Stimulated activated CD4-positive, alpha-beta T cell treated with anti-CD3 and anti-CD28 coated beads, Interleukin-12 subunit alpha, Interleukin-12 subunit beta, amount 100 ng/mL, for 24 hours (primary cell): ENCODE results near the gene HHAT.

Source experiments
- DNase-seq, 2 experiments: peaks; one replicate each; pipeline ENCODE4 v3.0.0-alpha.2; 2020; ENCODE audit warnings: low read depth in 2 of 2

Gene HHAT

GRCh38 chr1:210684466-210685294, 356.0 kb downstream of the HHAT start:
- no peak for DNase-seq

- DNase-seq: no peak
Measured at GRCh38 chr1:210685295-210685650, 356.6 kb downstream of the HHAT start.

DNA sequence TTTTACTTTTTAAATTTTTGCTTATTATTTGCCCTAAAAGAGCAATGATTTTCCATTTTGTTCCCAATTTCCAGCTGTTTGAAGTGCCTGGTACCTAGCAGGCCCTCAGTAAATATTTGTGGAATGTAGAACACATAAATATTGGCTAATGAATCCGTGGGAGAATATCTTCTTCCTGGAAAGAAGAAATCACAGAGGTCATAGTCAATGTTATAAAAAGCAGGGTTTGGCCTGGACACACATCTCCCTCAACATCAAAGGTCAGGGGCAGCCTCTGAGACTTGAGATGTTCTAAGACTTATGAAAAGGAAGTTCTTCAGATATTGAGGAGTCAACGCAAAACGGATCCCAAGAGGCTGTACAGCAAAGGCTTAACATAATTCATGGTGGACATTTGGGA, 358.1 kb downstream of the HHAT start:
- DNase-seq: no peak

- DNase-seq: no peak
Measured at GRCh38 chr1:210687582-210688279, 359.0 kb downstream of the HHAT start.

- DNase-seq: no peak
Measured at GRCh38 chr1:210688512-210689234, 360.0 kb downstream of the HHAT start.

DNA sequence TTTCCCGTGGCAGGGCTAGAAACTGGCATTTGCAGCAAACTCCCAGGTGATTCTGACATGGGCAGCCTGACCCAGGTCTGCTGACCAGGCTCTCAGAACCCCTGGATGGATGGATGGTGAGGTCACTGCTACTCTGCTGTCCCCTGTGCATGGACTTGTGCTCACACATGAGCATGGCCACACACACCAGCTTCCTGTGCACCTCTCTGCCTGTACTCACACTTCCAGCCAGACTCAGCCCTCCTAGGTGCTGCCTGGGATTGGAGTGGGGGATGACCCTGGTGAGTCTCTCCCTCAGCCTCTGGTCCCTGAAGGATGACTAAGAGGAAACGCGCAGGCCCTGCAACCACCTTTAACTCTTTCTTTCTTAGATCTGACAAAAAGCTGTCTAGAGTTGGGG, 361.1 kb downstream of the HHAT start:
- no peak for DNase-seq

DNA sequence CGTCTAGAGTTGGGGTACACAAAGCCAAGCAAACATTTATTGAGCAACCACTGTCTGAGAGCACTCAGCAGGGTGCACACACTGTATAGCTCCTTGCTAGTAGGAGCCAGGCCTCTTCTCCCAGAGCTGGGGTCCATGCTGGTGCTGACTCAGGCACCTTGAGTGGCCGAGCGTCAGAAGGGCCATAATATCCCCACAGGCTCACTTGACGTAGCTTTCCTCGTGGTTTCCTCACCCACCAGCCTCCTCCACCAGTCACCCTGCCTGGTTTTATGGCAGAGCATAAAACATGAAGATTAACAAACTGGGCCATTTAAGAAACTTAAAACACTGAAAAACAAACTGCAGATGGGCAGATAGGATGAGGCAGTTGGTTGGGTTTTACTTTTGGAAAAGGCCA, 361.5 kb downstream of the HHAT start:
- DNase-seq: no peak

GRCh38 chr1:210691039-210691610, 362.4 kb downstream of the HHAT start:
- DNase-seq: no peak

DNA sequence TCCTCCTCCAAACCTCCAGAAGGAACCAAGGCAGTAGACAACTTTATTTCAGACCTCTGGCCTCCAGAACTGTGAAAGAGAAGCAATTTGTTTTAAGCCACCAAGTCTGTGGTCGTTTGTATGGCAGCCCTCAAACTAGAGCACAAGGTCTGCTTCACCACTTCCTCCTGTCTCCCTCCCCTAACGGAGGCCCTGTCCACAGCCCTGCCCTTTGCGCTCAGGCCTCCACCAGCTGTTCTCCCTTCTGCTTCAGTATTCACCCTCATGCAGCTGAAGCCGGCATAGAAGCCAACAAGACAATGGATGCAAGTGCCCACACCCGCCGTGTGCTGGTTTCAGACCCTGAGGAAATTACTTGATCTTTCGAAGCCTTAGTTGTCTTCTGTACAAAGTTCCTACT, 364.1 kb downstream of the HHAT start:
- no peak for DNase-seq

GRCh38 chr1:210695026-210695425, 366.3 kb downstream of the HHAT start:
- no peak for DNase-seq

- no peak for DNase-seq
Measured at GRCh38 chr1:210696709-210697108, 368.0 kb downstream of the HHAT start.

GRCh38 chr1:210697185-210697584, 368.5 kb downstream of the HHAT start:
- no peak for DNase-seq

- DNase-seq: no peak
Measured at GRCh38 chr1:210698661-210699060, 370.0 kb downstream of the HHAT start.

DNA sequence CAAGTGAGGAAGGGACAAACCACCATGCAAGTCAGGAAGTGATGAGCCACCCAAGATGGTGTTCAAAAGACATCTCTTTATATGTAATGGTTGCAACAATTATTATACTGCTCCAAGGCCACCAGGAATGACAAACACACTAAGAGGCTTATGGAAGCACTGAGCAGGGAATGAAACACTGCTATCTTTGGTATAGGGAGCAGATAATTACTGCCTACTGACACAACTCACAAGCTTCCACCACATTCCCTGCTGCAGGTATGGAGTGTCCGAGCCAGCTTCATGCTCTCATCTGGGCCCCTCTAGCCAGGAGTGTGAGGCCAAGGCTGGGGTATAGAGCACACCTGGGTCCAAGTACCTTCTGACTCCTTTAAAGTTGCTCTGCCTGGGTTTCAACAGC, 371.4 kb downstream of the HHAT start:
- DNase-seq: no peak

GRCh38 chr1:210700511-210700910, 371.8 kb downstream of the HHAT start:
- DNase-seq: no peak

- DNase-seq: no peak
Measured at GRCh38 chr1:210702506-210702905, 373.8 kb downstream of the HHAT start.

- no peak for DNase-seq
Measured at GRCh38 chr1:210703593-210703992, 374.9 kb downstream of the HHAT start.

- DNase-seq: no peak
Measured at GRCh38 chr1:210705086-210705485, 376.4 kb downstream of the HHAT start.

GRCh38 chr1:210706246-210706645, 377.5 kb downstream of the HHAT start:
- no peak for DNase-seq

DNA sequence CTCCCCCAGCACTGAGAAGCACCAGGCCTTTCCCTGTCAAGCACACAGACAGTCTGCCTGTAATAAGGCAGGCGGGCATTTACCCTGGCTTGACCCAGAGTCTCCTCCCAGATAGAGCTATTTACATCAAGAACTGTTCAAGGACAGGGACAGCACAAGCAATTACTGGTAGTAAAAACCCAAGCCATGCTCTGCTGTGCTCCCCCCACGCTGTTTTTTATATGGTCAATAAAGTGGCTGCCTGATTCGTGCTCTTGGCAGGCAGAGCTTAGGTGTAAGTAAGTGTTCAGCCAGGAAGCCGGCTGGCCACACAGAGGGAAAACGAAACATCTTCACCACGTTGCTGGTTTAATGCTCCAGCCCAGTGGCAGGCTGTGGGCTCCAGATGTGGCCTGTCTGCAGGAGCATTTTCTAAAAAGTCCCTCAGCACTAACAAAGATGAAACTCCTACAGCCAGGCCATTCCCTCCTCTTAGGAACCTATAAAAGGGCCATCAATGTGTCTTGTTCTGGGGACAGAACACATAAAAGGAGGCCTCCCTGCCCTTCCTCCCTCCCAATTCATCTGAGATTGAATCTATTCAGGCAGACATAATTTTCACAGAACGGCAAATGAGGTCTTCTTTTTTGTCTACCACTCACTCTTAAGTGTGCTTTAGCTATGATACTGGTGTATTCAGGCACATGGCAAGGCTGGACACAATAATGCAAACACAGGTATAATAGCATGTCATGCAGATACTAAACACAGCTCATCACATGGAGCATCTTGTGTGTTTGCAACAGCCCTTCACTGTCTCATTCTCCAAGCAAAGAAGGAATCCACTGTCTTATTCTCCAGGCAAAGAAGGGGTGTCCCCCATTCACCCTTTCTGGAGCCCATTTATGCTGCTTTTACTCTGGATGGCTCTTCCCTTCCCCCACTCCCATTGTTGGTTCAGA, 378.9 kb downstream of the HHAT start:
- no peak for DNase-seq

DNA sequence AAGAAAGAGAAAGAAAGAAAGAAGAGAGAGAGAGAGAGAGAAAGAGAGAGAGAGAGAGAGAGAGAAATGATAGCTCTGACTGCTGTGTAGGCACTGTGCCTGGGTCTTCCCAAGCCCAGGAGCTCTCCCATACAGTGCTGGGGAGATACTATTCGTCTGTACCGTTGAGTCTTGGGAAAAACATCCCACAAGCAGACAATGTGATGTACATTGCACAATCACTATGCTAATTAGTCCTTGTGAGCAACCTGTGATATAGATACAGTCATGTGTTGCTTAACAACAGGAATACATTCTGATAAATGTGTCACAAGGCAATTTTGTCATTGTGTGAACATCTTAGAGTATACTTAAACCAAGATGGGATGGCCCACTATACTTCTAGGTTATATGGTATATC, 381.0 kb downstream of the HHAT start:
- DNase-seq: no peak
